GM18867 (cell line): ENCODE data around the gene EPB41L4B.

Experiments
- ATAC-seq: cut with Tn5 transposase; IDR thresholded peaks from one replicate; pipeline ENCODE4 v1.9.1; 2021; ENCODE audit warnings: mild to moderate bottlenecking, moderate library complexity; ENCODE audit not compliant: unreplicated experiment

EPB41L4B gene

DNA sequence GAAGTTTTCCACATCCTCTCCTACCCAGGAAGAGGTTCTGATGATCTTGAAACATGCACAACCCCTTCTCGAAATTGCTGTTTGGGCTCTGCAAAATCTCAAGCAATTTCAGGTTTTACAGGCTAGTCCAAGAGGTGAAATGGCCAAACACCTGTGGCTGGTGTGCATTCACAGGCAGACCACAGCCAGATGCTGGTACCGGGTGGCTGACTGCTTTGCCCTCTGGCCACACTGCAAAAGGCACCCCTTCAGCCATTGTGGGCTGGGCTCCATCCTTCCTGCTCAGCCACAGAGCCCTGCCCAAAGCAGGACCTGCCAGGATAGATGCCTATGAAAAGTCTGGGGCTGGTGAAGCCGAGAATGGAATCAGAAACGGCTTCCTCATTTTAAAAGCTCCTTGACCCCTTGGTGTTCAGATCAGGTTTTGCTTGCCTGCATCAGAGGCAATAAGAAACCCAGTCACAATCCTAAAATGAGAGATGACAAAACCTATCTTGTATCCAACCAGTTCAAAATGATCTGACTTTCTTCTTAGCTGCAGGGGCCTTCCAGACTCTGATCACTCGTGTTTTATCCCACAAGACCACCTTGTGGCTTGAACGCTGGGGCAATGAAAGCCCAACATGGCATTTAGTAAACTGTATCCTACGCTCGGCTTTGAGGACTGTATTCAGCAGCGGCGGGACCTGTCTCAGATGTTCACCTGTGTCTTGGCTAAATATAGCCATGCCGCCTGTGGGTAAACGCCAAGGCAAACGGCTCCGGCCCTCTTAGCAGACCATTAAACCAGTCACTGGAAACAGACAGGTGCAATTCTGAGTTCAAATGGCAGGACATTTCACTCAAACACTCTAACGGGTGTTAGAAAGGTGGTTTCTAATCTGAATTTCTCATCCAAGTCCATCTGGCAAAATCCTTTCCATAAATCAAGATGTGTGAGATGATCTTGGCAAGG is 49.6 kb downstream of the EPB41L4B start:
- ATAC-seq: no peak

- no peak for ATAC-seq
Measured at GRCh38 chr9:109270441-109270840, 50.4 kb downstream of the EPB41L4B start.

GRCh38 chr9:109269839-109270238 is 51.0 kb downstream of the EPB41L4B start:
- no peak for ATAC-seq

GRCh38 chr9:109269081-109269480 is 51.8 kb downstream of the EPB41L4B start:
- ATAC-seq: no peak

- no peak for ATAC-seq
Measured at GRCh38 chr9:109267555-109267954, 53.3 kb downstream of the EPB41L4B start.

DNA sequence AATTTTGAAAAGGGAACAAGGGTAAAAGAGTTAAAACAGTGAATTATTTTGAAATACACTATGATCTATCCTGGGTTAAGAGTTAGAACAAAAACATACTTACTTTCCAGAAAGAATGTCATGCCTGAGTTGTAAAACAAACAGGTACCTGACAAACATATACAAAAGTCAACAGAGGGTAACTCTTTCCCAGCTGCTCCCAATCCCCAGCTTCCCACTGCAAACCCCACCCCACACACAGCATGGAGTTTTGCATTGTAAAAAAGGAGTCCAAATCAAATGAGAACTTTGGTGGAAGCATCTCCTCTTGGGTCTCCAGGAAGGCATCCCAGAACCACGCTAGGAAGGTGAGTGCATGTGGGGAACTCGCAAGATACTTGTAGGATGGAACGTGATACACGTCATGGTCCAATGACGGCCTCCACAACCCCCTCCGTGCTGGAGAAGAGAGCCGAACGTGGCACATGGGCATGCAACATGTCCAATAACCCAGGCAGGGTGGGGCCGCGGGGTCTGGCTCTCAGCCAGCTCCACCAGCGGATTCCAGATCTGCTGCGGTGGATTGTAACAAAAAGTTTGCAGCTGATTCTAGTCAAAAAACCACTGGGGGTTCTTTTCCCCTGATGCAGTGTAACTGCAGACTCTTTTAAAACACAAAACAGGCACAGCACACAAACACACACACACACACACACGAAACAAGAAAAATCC is 55.8 kb downstream of the EPB41L4B start:
- ATAC-seq: no peak

DNA sequence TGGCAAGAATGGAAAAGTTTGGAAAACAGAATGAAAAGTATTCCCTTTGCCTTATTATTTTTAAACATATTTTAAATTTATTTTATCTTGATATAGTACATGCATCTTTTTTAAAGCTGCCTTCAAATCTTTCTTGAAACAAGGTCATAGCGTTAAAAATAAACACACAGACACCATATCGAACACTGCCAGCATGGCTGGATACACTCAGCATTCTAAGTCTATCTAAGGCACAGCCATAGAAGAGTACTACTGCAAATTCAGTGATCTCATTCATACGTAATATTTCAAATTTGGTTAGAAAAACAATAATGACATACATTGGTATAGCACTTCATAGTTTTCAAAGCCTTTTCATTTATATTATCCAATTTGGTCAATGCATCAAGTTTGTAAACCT is 57.5 kb downstream of the EPB41L4B start:
- no peak for ATAC-seq

DNA sequence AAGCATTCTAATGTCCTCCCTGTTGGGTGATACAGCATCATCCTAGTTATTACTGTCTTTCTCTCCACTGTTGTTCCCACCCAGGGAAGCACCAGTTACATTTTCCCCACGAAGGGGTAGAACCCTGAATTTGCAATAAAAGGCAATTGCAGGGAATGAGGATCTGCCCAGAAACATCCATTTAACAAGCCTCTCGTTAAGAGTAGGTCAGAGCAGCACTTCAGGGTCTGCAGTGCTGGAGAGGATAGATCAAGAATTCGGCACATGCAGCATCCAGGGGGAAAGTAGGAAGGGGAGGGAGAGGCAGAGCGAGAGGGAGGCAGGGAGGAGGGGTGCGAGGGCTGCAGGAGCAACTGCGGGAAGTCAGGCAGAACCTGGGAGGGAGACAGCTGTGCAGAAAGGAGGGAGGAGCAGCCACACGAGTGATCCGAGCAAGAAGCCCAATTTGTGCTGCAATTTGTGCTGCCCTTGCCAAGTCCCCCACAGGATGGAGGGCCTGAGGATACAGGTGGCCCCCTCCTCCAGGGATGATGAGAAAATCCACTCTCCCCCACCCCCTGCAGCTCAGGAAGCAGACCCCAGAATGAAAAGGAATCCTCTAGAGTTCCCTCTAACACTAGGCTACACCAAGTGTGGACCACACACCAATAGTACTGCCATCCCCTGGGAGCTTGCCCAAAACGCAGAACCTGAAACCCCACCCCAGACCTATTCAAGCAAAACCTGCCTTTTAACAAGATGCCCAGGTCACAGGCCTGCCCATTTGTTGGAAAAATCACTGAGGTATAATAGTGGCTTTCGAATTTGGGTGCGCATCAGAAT is 62.2 kb downstream of the EPB41L4B start:
- no peak for ATAC-seq

DNA sequence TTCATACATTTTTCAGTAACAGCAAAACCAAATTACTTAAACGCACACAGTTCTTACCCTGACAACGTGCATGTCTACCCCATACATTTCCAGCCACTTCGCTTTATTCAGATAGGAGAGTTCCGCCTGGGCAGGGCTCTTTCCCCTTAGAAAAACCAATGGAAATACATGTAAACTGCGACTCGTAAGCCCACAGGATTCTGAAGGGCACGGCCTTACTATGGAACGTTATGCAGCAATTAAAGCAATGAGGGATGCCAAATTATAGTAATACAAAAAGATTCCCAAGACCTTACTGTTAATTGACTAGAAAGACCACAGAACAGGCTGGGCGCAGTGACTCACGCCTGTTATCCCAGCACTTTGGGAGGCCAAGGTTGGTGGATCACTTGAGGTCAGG is 64.5 kb downstream of the EPB41L4B start:
- no peak for ATAC-seq

GRCh38 chr9:109255394-109255793 is 65.5 kb downstream of the EPB41L4B start:
- no peak for ATAC-seq

DNA sequence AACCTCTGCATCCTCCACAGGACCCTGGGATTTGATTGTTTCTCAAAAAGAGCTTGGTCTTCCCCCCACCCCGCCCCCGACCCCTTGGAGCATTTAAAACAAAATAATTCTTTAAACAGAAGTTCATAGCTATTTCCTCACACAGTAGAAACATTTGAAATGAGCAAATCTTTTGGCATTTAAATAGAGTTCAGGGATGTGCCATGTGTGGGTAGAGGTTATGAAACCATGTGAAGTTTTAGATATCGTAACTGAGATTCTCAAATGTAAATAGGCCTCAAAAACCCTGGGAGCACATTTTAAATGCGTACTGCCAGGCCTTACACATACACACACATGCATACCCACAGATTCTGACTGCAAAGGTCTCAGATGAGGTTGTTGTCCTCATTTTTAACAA is 66.5 kb downstream of the EPB41L4B start:
- ATAC-seq: no peak

- ATAC-seq: no peak
Measured at GRCh38 chr9:109253637-109254284, 67.1 kb downstream of the EPB41L4B start.

- ATAC-seq: no peak
Measured at GRCh38 chr9:109253241-109253636, 67.6 kb downstream of the EPB41L4B start.

GRCh38 chr9:109252291-109252690 is 68.6 kb downstream of the EPB41L4B start:
- ATAC-seq: no peak

DNA sequence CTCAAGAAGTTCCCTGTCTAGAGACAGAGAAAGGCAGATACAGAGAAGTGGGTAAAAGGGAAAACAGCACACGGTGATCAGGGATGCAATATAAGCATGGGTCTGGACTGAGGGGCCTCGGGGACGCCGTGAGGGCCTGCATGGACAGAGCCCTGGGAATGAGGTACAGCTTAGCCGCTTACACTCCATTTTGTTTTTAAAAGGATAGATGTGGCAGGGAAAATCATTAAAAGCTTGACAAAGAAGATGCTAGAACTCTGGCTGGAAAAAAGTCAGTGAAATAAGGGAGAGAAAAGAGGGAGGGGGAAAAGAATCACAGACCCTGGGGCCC is 69.1 kb downstream of the EPB41L4B start:
- ATAC-seq: no peak

GRCh38 chr9:109251080-109251775 is 69.6 kb downstream of the EPB41L4B start:
- ATAC-seq: no peak

- ATAC-seq: no peak
Measured at GRCh38 chr9:109250771-109251079, 70.1 kb downstream of the EPB41L4B start.

DNA sequence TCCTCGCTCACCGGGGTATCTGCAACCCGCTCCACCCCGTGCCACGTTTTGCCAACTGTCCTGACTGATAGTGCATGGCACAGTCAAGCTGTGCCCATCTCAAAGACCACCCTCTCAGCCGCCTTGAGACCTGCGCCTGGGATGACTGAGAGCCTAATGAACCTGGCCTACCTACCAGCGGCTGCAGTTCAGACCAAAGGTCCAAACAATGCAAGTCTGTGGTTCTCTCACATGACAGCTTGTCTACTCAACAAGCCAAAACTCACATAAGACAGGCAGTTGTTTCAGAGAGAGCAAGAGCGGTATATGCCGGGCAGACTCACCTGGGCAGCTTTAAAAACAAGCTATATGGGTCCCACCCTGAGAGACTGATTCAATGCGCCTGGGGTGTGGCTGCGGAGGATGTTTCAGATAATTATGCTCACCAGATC is 70.5 kb downstream of the EPB41L4B start:
- ATAC-seq: no peak

DNA sequence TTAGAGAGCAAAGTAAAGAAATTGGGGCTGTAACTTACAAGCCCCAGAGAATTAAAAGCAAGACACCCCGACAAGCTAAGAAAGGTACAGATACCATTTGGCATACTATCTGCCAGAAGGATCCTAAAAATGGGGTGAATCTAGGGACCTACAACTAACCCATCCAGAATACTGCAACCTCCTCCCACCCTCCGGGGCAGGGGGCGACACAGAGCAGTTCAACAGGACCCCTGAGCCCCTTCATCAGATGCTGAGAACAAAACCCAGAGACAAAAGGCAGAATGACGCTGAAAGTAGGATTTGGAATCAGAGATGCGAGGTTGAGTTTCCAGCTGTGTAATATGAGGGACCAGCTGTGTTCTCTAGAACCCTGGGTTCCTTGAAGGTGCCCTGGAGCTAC is 71.2 kb downstream of the EPB41L4B start:
- no peak for ATAC-seq

DNA sequence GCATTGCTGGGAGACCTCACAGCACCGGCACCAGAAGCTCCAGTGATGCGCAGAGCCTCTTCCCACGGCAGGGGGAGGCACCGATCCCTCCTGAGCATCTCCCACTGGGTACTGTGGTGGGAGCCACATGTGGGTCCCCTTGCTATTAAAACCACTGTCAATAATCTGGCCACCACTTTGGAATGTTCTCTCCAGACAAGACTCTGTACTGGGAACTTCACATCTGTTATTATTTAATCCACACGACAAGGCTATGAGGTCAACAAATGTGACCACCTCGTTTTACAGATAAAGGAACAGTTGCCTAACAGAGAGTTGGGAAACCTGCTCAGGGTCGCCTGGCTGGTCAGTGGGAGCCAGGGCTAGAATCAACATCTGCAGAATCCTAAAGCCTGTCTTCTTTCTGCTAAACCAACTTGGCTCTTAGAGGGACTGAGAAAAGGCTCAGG is 72.7 kb downstream of the EPB41L4B start:
- ATAC-seq: no peak
